Astrocyte (in vitro differentiated cells and primary cell): ENCODE measurements around the gene CELF5. TPM values are rescaled to one million over a fixed set of nuclear protein-coding genes. Genes with fewer than 3 reads are reported as not detected.

Experiments
- DNase-seq: peaks from one replicate; pipeline ENCODE4 v3.0.0-alpha.2; 2010; ENCODE audit warnings: low read depth
- FAIRE-seq: peaks from 2 replicates; lab custom pipeline; 2011; peaks lifted over from hg19 to GRCh38; lab: Jason Lieb, UNC
- H2AFZ ChIP-seq: 2 replicates; pipeline ENCODE4 v1.6.0; 2012; ENCODE audit warnings: low read depth, low read length, inconsistent platforms
- H3K27ac ChIP-seq: 2 replicates; pipeline ENCODE4 v1.5.1; 2011; ENCODE audit warnings: low read depth, low read length, inconsistent platforms
- H3K27me3 ChIP-seq: 2 replicates; pipeline ENCODE4 v1.6.0; 2011; ENCODE audit warnings: low read length, inconsistent platforms; ENCODE audit not compliant: insufficient read depth
- H3K36me3 ChIP-seq: 2 replicates; pipeline ENCODE4 v1.5.1; 2011; ENCODE audit warnings: low read length, inconsistent platforms; ENCODE audit not compliant: insufficient read depth
- H3K4me1 ChIP-seq: 2 replicates; pipeline ENCODE4 v1.5.1; 2011; ENCODE audit warnings: low read length, inconsistent platforms; ENCODE audit not compliant: insufficient read depth
- H3K4me2 ChIP-seq: 2 replicates; pipeline ENCODE4 v1.6.0; 2012; ENCODE audit warnings: low read length, inconsistent platforms
- H3K4me3 ChIP-seq: 2 replicates; pipeline ENCODE4 v1.5.1; 2011; ENCODE audit warnings: low read depth, mild to moderate bottlenecking, low read length, inconsistent platforms; ENCODE audit not compliant: insufficient read depth
- H3K79me2 ChIP-seq: 2 replicates; pipeline ENCODE4 v1.6.0; 2012; ENCODE audit warnings: mild to moderate bottlenecking, low read length, inconsistent platforms; ENCODE audit not compliant: insufficient read depth
- H3K9ac ChIP-seq: 2 replicates; pipeline ENCODE4 v1.6.0; 2012; ENCODE audit warnings: mild to moderate bottlenecking, low read length, inconsistent platforms
- H3K9me3 ChIP-seq: 2 replicates; pipeline ENCODE4 v1.5.1; 2012; ENCODE audit warnings: low read depth, mild to moderate bottlenecking, low read length, inconsistent platforms; ENCODE audit not compliant: insufficient read depth
- H4K20me1 ChIP-seq: 2 replicates; pipeline ENCODE4 v1.6.0; 2012; ENCODE audit warnings: low read length, inconsistent platforms; ENCODE audit not compliant: insufficient read depth
- H3K27ac Mint-ChIP-seq: one replicate; pipeline ENCODE4 v1.8.0; 2021; ENCODE audit warnings: mild to moderate bottlenecking, mixed read lengths; ENCODE audit not compliant: unreplicated experiment
- H3K27me3 Mint-ChIP-seq: one replicate; pipeline ENCODE4 v1.8.0; 2021; ENCODE audit warnings: low read depth, mixed read lengths; ENCODE audit not compliant: unreplicated experiment
- H3K36me3 Mint-ChIP-seq: one replicate; pipeline ENCODE4 v1.8.0; 2021; ENCODE audit warnings: low read depth, mixed read lengths; ENCODE audit not compliant: unreplicated experiment
- H3K4me1 Mint-ChIP-seq: one replicate; pipeline ENCODE4 v1.8.0; 2021; ENCODE audit warnings: low read depth, mixed read lengths; ENCODE audit not compliant: unreplicated experiment
- H3K4me3 Mint-ChIP-seq: one replicate; pipeline ENCODE4 v1.8.0; 2021; ENCODE audit warnings: mild to moderate bottlenecking, moderate library complexity, mixed read lengths; ENCODE audit not compliant: unreplicated experiment
- H3K9me3 Mint-ChIP-seq: one replicate; pipeline ENCODE4 v1.8.0; 2021; ENCODE audit warnings: mild to moderate bottlenecking, mixed read lengths; ENCODE audit not compliant: unreplicated experiment
- CTCF ChIP-seq: IDR thresholded peaks from 2 replicates; pipeline ENCODE4 v1.5.1; 2011; ENCODE audit warnings: low read depth, mild to moderate bottlenecking, inconsistent platforms, low read length, moderate library complexity; ENCODE audit not compliant: insufficient read depth
- EZH2 ChIP-seq: IDR thresholded peaks from 2 replicates; pipeline ENCODE4 v1.6.1; 2012; ENCODE audit warnings: mild to moderate bottlenecking, low read length, inconsistent platforms; ENCODE audit not compliant: insufficient read depth
- total RNA-seq: library from RNA; stranded (reverse); gene quantifications from 2 replicates; pipeline ENCODE4 v1.2.1, GENCODE V29; 2021

CELF5 gene
- total RNA-seq, 1 donor from 2014 or later, result 1.2 TPM

GRCh38 chr19:3265432-3265831, 41.0 kb downstream of the CELF5 start:
- no peaks in the 10 kb centered on the region for H3K9me3 ChIP-seq
- no peaks in the 10 kb centered on the region for H3K79me2 ChIP-seq
- H3K4me2 ChIP-seq, result no peak overlapping the region
- TF ChIP-seq EZH2, result no peak
- TF ChIP-seq CTCF, result no peak
- Mint-ChIP-seq H3K27me3 (peaks cover 29% of the 10 kb centered on the region), H3K9me3 (peaks cover 2% of the 10 kb centered on the region), H3K4me1 (no peaks in the 10 kb centered on the region), H3K36me3 (no peaks in the 10 kb centered on the region), H3K4me3 (no peak overlapping the region), H3K27ac (no peak overlapping the region)
- no peak overlapping the region for H2AFZ ChIP-seq
- H4K20me1 ChIP-seq, result no peaks in the 10 kb centered on the region
- H3K27me3 ChIP-seq, result peaks cover 21% of the 10 kb centered on the region
- no peak overlapping the region for H3K4me3 ChIP-seq
- no peaks in the 10 kb centered on the region for H3K4me1 ChIP-seq
- H3K27ac ChIP-seq, result no peak overlapping the region
- DNase-seq, result no peak
- no peaks in the 10 kb centered on the region for H3K36me3 ChIP-seq
- H3K9ac ChIP-seq, result no peak overlapping the region
- no peak for FAIRE-seq

- Mint-ChIP-seq H3K4me1 (no peaks in the 10 kb centered on the region), H3K36me3 (no peaks in the 10 kb centered on the region)
- no peak overlapping the region for H3K4me3 ChIP-seq
Observed at GRCh38 chr19:3266092-3266693, 41.7 kb downstream of the CELF5 start.

More at GRCh38 chr19:3266092-3266693, 41.7 kb downstream of the CELF5 start:
- H3K27me3 Mint-ChIP-seq, result peaks cover 29% of the 10 kb centered on the region
- H3K27me3 ChIP-seq, result peaks cover 21% of the 10 kb centered on the region
- H3K9me3 Mint-ChIP-seq, result peaks cover 2% of the 10 kb centered on the region
- H3K9ac ChIP-seq, result no peak overlapping the region
- H3K79me2 ChIP-seq, result no peaks in the 10 kb centered on the region
- no peak for FAIRE-seq
- H3K4me1 ChIP-seq, result no peaks in the 10 kb centered on the region
- no peak for TF ChIP-seq CTCF
- no peak for TF ChIP-seq EZH2
- H3K36me3 ChIP-seq, result no peaks in the 10 kb centered on the region
- no peaks in the 10 kb centered on the region for H3K9me3 ChIP-seq
- peak overlapping the region; percentile 80 for H3K27ac Mint-ChIP-seq
- no peak for DNase-seq
- H3K27ac ChIP-seq, result no peak overlapping the region
- no peak overlapping the region for H3K4me3 Mint-ChIP-seq
- no peak overlapping the region for H2AFZ ChIP-seq
- no peak overlapping the region for H3K4me2 ChIP-seq
- H4K20me1 ChIP-seq, result no peaks in the 10 kb centered on the region
